Colon (tissue), 2 donors: ENCODE results near the gene LCN10.
"Not testable (repeated sequence)": the region's sequence is repeated elsewhere in the genome, so short reads cannot be mapped to it uniquely, and the experiment has no call there.

ENCODE experiments used
- FAIRE-seq: peaks from 2 replicates; lab custom pipeline; 2012; peaks lifted over from hg19 to GRCh38; lab: Jason Lieb, UNC
- donor health status: control.
- donor health status: control.

The LCN10 gene

GRCh38 chr9:136719195-136719880, 23.4 kb downstream of the LCN10 start:
- FAIRE-seq = no peak

GRCh38 chr9:136718345-136719194, 24.2 kb downstream of the LCN10 start:
- no peak for FAIRE-seq

GRCh38 chr9:136717399-136717798, 25.3 kb downstream of the LCN10 start:
- no peak for FAIRE-seq

- no peak for FAIRE-seq
Observed at GRCh38 chr9:136714893-136715274, 27.9 kb downstream of the LCN10 start.

- FAIRE-seq = no peak
Observed at GRCh38 chr9:136714096-136714892, 28.4 kb downstream of the LCN10 start.

- FAIRE-seq = no peak
Observed at GRCh38 chr9:136713550-136713949, 29.2 kb downstream of the LCN10 start.

- FAIRE-seq = no peak
Observed at GRCh38 chr9:136712690-136713544, 29.8 kb downstream of the LCN10 start.

- no peak for FAIRE-seq
Observed at GRCh38 chr9:136711751-136712689, 30.7 kb downstream of the LCN10 start, which contains the start of gene DIPK1B. TSS of gene DIPK1B (plus strand) at chr9:136712572. CDS start at chr9:136712666, 94 bp downstream.

- not testable (repeated sequence) for FAIRE-seq
Observed at GRCh38 chr9:136711219-136711648, 31.5 kb downstream of the LCN10 start.

GRCh38 chr9:136710543-136710942, 32.2 kb downstream of the LCN10 start:
- FAIRE-seq = no peak

GRCh38 chr9:136709454-136710109, 33.2 kb downstream of the LCN10 start:
- no peak for FAIRE-seq

GRCh38 chr9:136707849-136708517, 34.8 kb downstream of the LCN10 start:
- no peak for FAIRE-seq

GRCh38 chr9:136707011-136707410, 35.7 kb downstream of the LCN10 start:
- FAIRE-seq = no peak

- FAIRE-seq = no peak
Observed at GRCh38 chr9:136705564-136705963, 37.2 kb downstream of the LCN10 start.

- FAIRE-seq = not testable (repeated sequence)
Observed at GRCh38 chr9:136704741-136705140, 38.0 kb downstream of the LCN10 start.

GRCh38 chr9:136703276-136703860, 39.4 kb downstream of the LCN10 start:
- FAIRE-seq = no peak

GRCh38 chr9:136701668-136702053, 41.1 kb downstream of the LCN10 start:
- no peak for FAIRE-seq

GRCh38 chr9:136700959-136701667, 41.6 kb downstream of the LCN10 start:
- FAIRE-seq = no peak
